ENCODE results near the gene MEPCE. TPM values are rescaled to one million over a fixed set of nuclear protein-coding genes. Genes with fewer than 3 reads are reported as not detected.
A peak's percentile ranks its signal among the peaks of the same experiment; 100 is the strongest.
"Not testable (repeated sequence)": the region's sequence is repeated elsewhere in the genome, so short reads cannot be mapped to it uniquely, and the experiment has no call there.

The MEPCE gene
- total RNA-seq, 2 donors from 2014 or later, result 32.9 to 48.0 TPM

- Mint-ChIP-seq H3K27ac (peak overlapping the region; percentile 44), H3K9me3 (no peaks in the 10 kb centered on the region), H3K36me3 (ENCODE audit: low read depth) (peaks cover 29% of the 10 kb centered on the region), H3K27me3 (ENCODE audit: insufficient read depth) (no peaks in the 10 kb centered on the region), H3K4me3 (no peak overlapping the region), H3K4me1 (peaks cover 27% of the 10 kb centered on the region)
- Histone ChIP-seq H3K9me3 (ENCODE audit: control insufficient read depth, low read length) (no peaks in the 10 kb centered on the region), H3K27ac (ENCODE audit: low read depth, low read length) (no peak overlapping the region), H3K36me3 (ENCODE audit: control insufficient read depth, insufficient read depth, low read length) (peaks cover 43% of the 10 kb centered on the region), H3K4me1 (ENCODE audit: control insufficient read depth, insufficient read depth, low read length) (peaks cover 9% of the 10 kb centered on the region), H3K4me3 (ENCODE audit: low read length) (no peak overlapping the region), H3K27me3 (ENCODE audit: control insufficient read depth, insufficient read depth, low read length, poor library complexity, severe bottlenecking) (no peaks in the 10 kb centered on the region), H3K9ac (ENCODE audit: extremely low read depth, low read length, poor library complexity, severe bottlenecking) (no peak overlapping the region)
- WGBS, 2 experiments (ENCODE audit: insufficient coverage in 1 of 2, insufficient read length in 1 of 2), result 95 to 96% methylated on average over 22 to 28 of the region's 28 CpGs
- no peak for TF ChIP-seq CTCF (conservative IDR thresholded peaks at IDR 0.05)
- no peak for DNase-seq
These were observed 7.8 kb downstream of the MEPCE start for GRCh38 chr7:100437150-100438100.

- Histone ChIP-seq H3K36me3 (ENCODE audit: control insufficient read depth, insufficient read depth, low read length) (peaks cover 36% of the 10 kb centered on the region), H3K9me3 (ENCODE audit: control insufficient read depth, low read length) (no peaks in the 10 kb centered on the region), H3K4me3 (ENCODE audit: low read length) (no peak overlapping the region), H3K9ac (ENCODE audit: extremely low read depth, low read length, poor library complexity, severe bottlenecking) (no peak overlapping the region), H3K27me3 (ENCODE audit: control insufficient read depth, insufficient read depth, low read length, poor library complexity, severe bottlenecking) (no peaks in the 10 kb centered on the region), H3K4me1 (ENCODE audit: control insufficient read depth, insufficient read depth, low read length) (peaks cover 8% of the 10 kb centered on the region), H3K27ac (ENCODE audit: low read depth, low read length) (no peak overlapping the region)
- 95 to 100% methylated on average over 2 of the region's 2 CpGs for WGBS, 2 experiments (ENCODE audit: insufficient coverage in 1 of 2, insufficient read length in 1 of 2)
- Mint-ChIP-seq H3K4me1 (peaks cover 20% of the 10 kb centered on the region), H3K9me3 (no peaks in the 10 kb centered on the region), H3K27ac (no peak overlapping the region), H3K4me3 (no peak overlapping the region), H3K27me3 (ENCODE audit: insufficient read depth) (no peaks in the 10 kb centered on the region), H3K36me3 (ENCODE audit: low read depth) (peaks cover 21% of the 10 kb centered on the region)
- DNase-seq, result no peak
- TF ChIP-seq CTCF (conservative IDR thresholded peaks at IDR 0.05), result no peak
These were observed 8.5 kb downstream of the MEPCE start for GRCh38 chr7:100438172-100438571.

GRCh38 chr7:100438731-100439130 lies 9.1 kb downstream of the MEPCE start:
- peaks cover 15% of the 10 kb centered on the region for H3K4me1 Mint-ChIP-seq
- H3K27me3 Mint-ChIP-seq (ENCODE audit: insufficient read depth); H3K4me3 ChIP-seq (ENCODE audit: low read length); H3K27ac Mint-ChIP-seq; H3K27ac ChIP-seq (ENCODE audit: low read depth, low read length); H3K27me3 ChIP-seq (ENCODE audit: control insufficient read depth, insufficient read depth, low read length, poor library complexity, severe bottlenecking); H3K9ac ChIP-seq (ENCODE audit: extremely low read depth, low read length, poor library complexity, severe bottlenecking); DNase-seq; H3K4me3 Mint-ChIP-seq; H3K9me3 Mint-ChIP-seq; H3K9me3 ChIP-seq (ENCODE audit: control insufficient read depth, low read length); H3K4me1 ChIP-seq (ENCODE audit: control insufficient read depth, insufficient read depth, low read length): not testable (repeated sequence)
- 89 to 95% methylated on average over 4 to 8 of the region's 8 CpGs for WGBS, 2 experiments (ENCODE audit: insufficient coverage in 1 of 2, insufficient read length in 1 of 2)
- peaks cover 16% of the 10 kb centered on the region for H3K36me3 Mint-ChIP-seq (ENCODE audit: low read depth)
- peaks cover 30% of the 10 kb centered on the region for H3K36me3 ChIP-seq (ENCODE audit: control insufficient read depth, insufficient read depth, low read length)

- not testable (repeated sequence) for H3K27ac Mint-ChIP-seq; H3K27me3 Mint-ChIP-seq (ENCODE audit: insufficient read depth); H3K4me3 ChIP-seq (ENCODE audit: low read length); DNase-seq; H3K4me1 ChIP-seq (ENCODE audit: control insufficient read depth, insufficient read depth, low read length); H3K9ac ChIP-seq (ENCODE audit: extremely low read depth, low read length, poor library complexity, severe bottlenecking); H3K27me3 ChIP-seq (ENCODE audit: control insufficient read depth, insufficient read depth, low read length, poor library complexity, severe bottlenecking); H3K9me3 ChIP-seq (ENCODE audit: control insufficient read depth, low read length); H3K4me3 Mint-ChIP-seq; H3K27ac ChIP-seq (ENCODE audit: low read depth, low read length); H3K9me3 Mint-ChIP-seq
- Mint-ChIP-seq H3K4me1 (peaks cover 11% of the 10 kb centered on the region), H3K36me3 (ENCODE audit: low read depth) (peaks cover 11% of the 10 kb centered on the region)
- WGBS, 2 experiments (ENCODE audit: insufficient coverage in 1 of 2, insufficient read length in 1 of 2), result 93 to 98% methylated on average over 7 of the region's 7 CpGs
- H3K36me3 ChIP-seq (ENCODE audit: control insufficient read depth, insufficient read depth, low read length), result peaks cover 25% of the 10 kb centered on the region
These were observed 9.6 kb downstream of the MEPCE start for GRCh38 chr7:100439244-100439643.

Measured in endodermal cell (in vitro differentiated cells).